GM12872 (cell line): ENCODE data around the gene TAGLN.

Source experiments
- CTCF ChIP-seq: IDR thresholded peaks from 3 replicates; pipeline ENCODE4 v1.5.1; 2011; ENCODE audit warnings: low read depth, mild to moderate bottlenecking, low read length, moderate library complexity; ENCODE audit not compliant: insufficient read depth

The TAGLN gene

GRCh38 chr11:117176186-117176585 is 23.0 kb upstream of the TAGLN start:
- no peak for TF ChIP-seq CTCF

- TF ChIP-seq CTCF = no peak
Measured at GRCh38 chr11:117177534-117178209, 21.5 kb upstream of the TAGLN start.

GRCh38 chr11:117178210-117179034 is 20.7 kb upstream of the TAGLN start, which contains the start of gene SIDT2:
TSS of gene SIDT2 (plus strand) at chr11:117178743. CDS start at chr11:117179264, 521 bp downstream.
- no peak for TF ChIP-seq CTCF

GRCh38 chr11:117179048-117179999 is 19.8 kb upstream of the TAGLN start:
- no peak for TF ChIP-seq CTCF

- TF ChIP-seq CTCF = no peak
Measured at GRCh38 chr11:117180020-117180419, 19.1 kb upstream of the TAGLN start.

GRCh38 chr11:117180661-117181585 is 18.2 kb upstream of the TAGLN start:
- TF ChIP-seq CTCF = peak; percentile 96
